Loucy (cell line): ENCODE results near the gene OR52K2.

ENCODE experiments used
- CTCF ChIP-seq: fragments of 200-600 bp; sonication (generic); conservative IDR thresholded peaks from 2 replicates; pipeline ENCODE4 v1.5.1; 2014; ENCODE audit warnings: mild to moderate bottlenecking, antibody characterized with exemption, low read length
- EZH2phosphoT487 ChIP-seq: fragments of 200-600 bp; IDR thresholded peaks from 2 replicates; pipeline ENCODE4 v1.6.1; 2018; ENCODE audit warnings: antibody characterized with exemption, mild to moderate bottlenecking, moderate library complexity, borderline replicate concordance

- TF ChIP-seq CTCF: no peak
- TF ChIP-seq EZH2phosphoT487: no peak
Observed at GRCh38 chr11:4467811-4468606, 18.9 kb downstream of the OR52K2 start.
